Right ventricle myocardium superior (tissue), 1 donor: ENCODE measurements around the gene CHRNB2. TPM values are rescaled to one million over a fixed set of nuclear protein-coding genes. Genes with fewer than 3 reads are reported as not detected.
A peak's percentile ranks its signal among the peaks of the same experiment; 100 is the strongest.
"Not testable (repeated sequence)": the region's sequence is repeated elsewhere in the genome, so short reads cannot be mapped to it uniquely, and the experiment has no call there.

Experiments used
- ATAC-seq: fragments of 200-7000 bp; cut with Tn5 transposase; one replicate; pipeline ENCODE4 v1.9.1; 2020; ENCODE audit warnings: mild to moderate bottlenecking; ENCODE audit not compliant: poor library complexity
- DNase-seq: peaks from one replicate; pipeline ENCODE4 v3.0.0-alpha.2; 2020
- intact Hi-C: fragments of 100-400 bp; cut with DNase I; formaldehyde crosslinking; loops from one replicate; pipeline ENCODE4 v1.11.2; 2022
- long read RNA-seq: library from polyadenylated mRNA; unstranded; transcript quantifications from one replicate; pipeline ENCODE4 v2.0.0, GENCODE V29; 2021
- total RNA-seq: library from RNA; stranded (reverse); fragmentation: NEBNext Ultra II Directional; extraction: Animal tissue kit (Norgen Biotek cat#: 25700); gene quantifications from one replicate; pipeline ENCODE4 v1.2.1, GENCODE V29; 2021
- donor health status: DM: no; HTN: yes; CAD: no; lungs with severe emphysema.

The CHRNB2 gene
- not detected for total RNA-seq
- long read RNA-seq, result 0 reads

GRCh38 chr1:154567386-154568156 is at the start of gene CHRNB2:
TSS of gene CHRNB2 (plus strand) at chr1:154567778. CDS start at chr1:154568045, 267 bp downstream.
- ATAC-seq (peak; percentile 99), DNase-seq (peak; percentile 82)
- intact Hi-C loops, result loop anchor here (10.0 kb wide), 2 partner anchors 97 to 197 kb away; no protein-coding TSS in a partner anchor

GRCh38 chr1:154519591-154519991 is 48.0 kb upstream of the CHRNB2 start:
- ATAC-seq (peak; percentile 71), DNase-seq (no peak)
- intact Hi-C loops, result no loop called here

- peak; percentile 88 for ATAC-seq
- intact Hi-C loops, result no loop called here
Measured at GRCh38 chr1:154520333-154520732, 47.2 kb upstream of the CHRNB2 start.

GRCh38 chr1:154521695-154522094 is 45.9 kb upstream of the CHRNB2 start:
- intact Hi-C loops, result no loop called here
- no peak for ATAC-seq

More at GRCh38 chr1:154520333-154520732, 47.2 kb upstream of the CHRNB2 start:
- DNase-seq, result no peak

GRCh38 chr1:154524881-154525280 is 42.7 kb upstream of the CHRNB2 start:
- no peak for DNase-seq
- ATAC-seq, result no peak
- intact Hi-C loops, result no loop called here

More at GRCh38 chr1:154521695-154522094, 45.9 kb upstream of the CHRNB2 start:
- DNase-seq, result no peak

GRCh38 chr1:154527192-154527591 is 40.4 kb upstream of the CHRNB2 start:
- intact Hi-C loops, result no loop called here
- no peak for ATAC-seq
- no peak for DNase-seq

GRCh38 chr1:154529308-154529707 is 38.3 kb upstream of the CHRNB2 start:
- intact Hi-C loops, result no loop called here
- DNase-seq (no peak), ATAC-seq (no peak)

- DNase-seq, ATAC-seq, intact Hi-C loops: not testable (repeated sequence)
Measured at GRCh38 chr1:154531950-154532349, 35.6 kb upstream of the CHRNB2 start.

GRCh38 chr1:154533952-154534844 is 33.4 kb upstream of the CHRNB2 start:
- DNase-seq (no peak), ATAC-seq (peak; percentile 38)
- intact Hi-C loops, result no loop called here

GRCh38 chr1:154536570-154536969 is 31.0 kb upstream of the CHRNB2 start:
- ATAC-seq, result no peak
- intact Hi-C loops, result no loop called here
- no peak for DNase-seq

GRCh38 chr1:154539486-154540483 is 27.8 kb upstream of the CHRNB2 start:
- intact Hi-C loops, result no loop called here

GRCh38 chr1:154541231-154541630 is 26.3 kb upstream of the CHRNB2 start:
- ATAC-seq (no peak), DNase-seq (no peak)
- intact Hi-C loops, result no loop called here

More at GRCh38 chr1:154539486-154540483, 27.8 kb upstream of the CHRNB2 start:
- ATAC-seq (no peak), DNase-seq (no peak)

- DNase-seq, result peak; percentile 67
Measured at GRCh38 chr1:154546264-154547063, 21.1 kb upstream of the CHRNB2 start.

GRCh38 chr1:154547105-154547732 is 20.4 kb upstream of the CHRNB2 start:
- ATAC-seq (no peak), DNase-seq (no peak)
- intact Hi-C loops, result loop anchor here (5.0 kb wide), 1 partner anchor 65 kb away; no protein-coding TSS in a partner anchor

More at GRCh38 chr1:154546264-154547063, 21.1 kb upstream of the CHRNB2 start:
- peak; percentile 71 for ATAC-seq
- intact Hi-C loops, result loop anchor here (5.0 kb wide), 1 partner anchor 64 kb away; no protein-coding TSS in a partner anchor

GRCh38 chr1:154548028-154548427 is 19.6 kb upstream of the CHRNB2 start:
- ATAC-seq, result peak; percentile 86
- intact Hi-C loops, result loop anchor here (5.0 kb wide), 1 partner anchor 66 kb away; no protein-coding TSS in a partner anchor
- DNase-seq, result peak; percentile 61

- intact Hi-C loops, result loop anchor here (5.0 kb wide), 1 partner anchor 67 kb away; no protein-coding TSS in a partner anchor
- no peak for DNase-seq
- ATAC-seq, result no peak
Measured at GRCh38 chr1:154549202-154549770, 18.3 kb upstream of the CHRNB2 start.
